Natural killer cell (primary cell): ENCODE results near the gene FARS2. TPM values are rescaled to one million over a fixed set of nuclear protein-coding genes. Genes with fewer than 3 reads are reported as not detected.

ENCODE experiments used
- ATAC-seq, 3 donors: fragments of 150-1000 bp in 2 of 3; fragments of 200-7000 bp in 1 of 3; cut with Tn5 transposase; 1 replicate in 1 of 3; 2 replicates in 2 of 3; pipeline ENCODE4 v1.10.0; 2021; ENCODE audit warnings: mild to moderate bottlenecking in 2 of 3, moderate library complexity in 2 of 3
- DNase-seq, 2 donors: peaks; one replicate each; pipeline versions ENCODE4 v3.0.0 to v3.0.0-alpha.2; 2013 to 2021; ENCODE audit warnings: mixed read lengths in 1 of 2
- H3K27ac ChIP-seq: one replicate; pipeline ENCODE4 v1.5.1; 2013; ENCODE audit warnings: mild to moderate bottlenecking, low read length
- H3K27me3 ChIP-seq: one replicate; pipeline ENCODE4 v1.6.1; 2013; ENCODE audit warnings: low read length; ENCODE audit not compliant: control insufficient read depth, insufficient read depth
- H3K36me3 ChIP-seq: one replicate; pipeline ENCODE4 v1.6.1; 2013; ENCODE audit warnings: low read length; ENCODE audit not compliant: control insufficient read depth, insufficient read depth
- H3K4me1 ChIP-seq: one replicate; pipeline ENCODE4 v1.6.1; 2013; ENCODE audit warnings: low read length; ENCODE audit not compliant: control insufficient read depth, insufficient read depth
- H3K4me3 ChIP-seq: one replicate; pipeline ENCODE4 v1.5.1; 2013; ENCODE audit warnings: low read length
- H3K9me3 ChIP-seq: one replicate; pipeline ENCODE4 v1.6.1; 2013; ENCODE audit warnings: low read length; ENCODE audit not compliant: control insufficient read depth, insufficient read depth
- H3K27ac Mint-ChIP-seq, 2 donors: one replicate each; pipeline ENCODE4 v1.8.0; 2022; ENCODE audit warnings: mild to moderate bottlenecking in 2 of 2, mixed read lengths in 2 of 2, moderate library complexity in 1 of 2
- H3K27me3 Mint-ChIP-seq, 2 donors: one replicate each; pipeline ENCODE4 v1.8.0; 2022; ENCODE audit warnings: low read depth in 2 of 2, mixed read lengths in 2 of 2
- H3K36me3 Mint-ChIP-seq: one replicate; pipeline ENCODE4 v1.8.0; 2022; ENCODE audit warnings: mixed read lengths
- H3K4me1 Mint-ChIP-seq, 2 donors: one replicate each; pipeline ENCODE4 v1.8.0; 2022; ENCODE audit warnings: mixed read lengths in 2 of 2
- H3K4me3 Mint-ChIP-seq: one replicate; pipeline ENCODE4 v1.8.0; 2022; ENCODE audit warnings: mild to moderate bottlenecking, moderate library complexity, mixed read lengths
- H3K9me3 Mint-ChIP-seq, 2 donors: one replicate each; pipeline ENCODE4 v1.8.0; 2022; ENCODE audit warnings: mixed read lengths in 2 of 2
- CTCF ChIP-seq: fragments of 200-600 bp; IDR thresholded peaks from one replicate; pipeline ENCODE4 v1.8.0; 2022; ENCODE audit warnings: antibody characterized with exemption
- WGBS: methylation state at CpG from one replicate; pipeline ENCODE4 v1.1.7; 2013; ENCODE audit warnings: missing lambda C conversion rate; ENCODE audit not compliant: insufficient coverage; 5-methylcytosine and 5-hydroxymethylcytosine counted together
- intact Hi-C: fragments of 100-400 bp; cut with micrococcal nuclease; formaldehyde crosslinking; loops from one replicate; pipeline ENCODE4 v1.14.2; 2022
- total RNA-seq, 4 donors: library from RNA; stranded (reverse); fragments of 120-200 nt in 1 of 4; gene quantifications; one replicate each; pipeline versions ENCODE4 v1.2.3 to v1.2.4, GENCODE V29; 2013 to 2022

The FARS2 gene
- total RNA-seq, 3 donors from 2014 or later (not counting 1 experiment from before 2014, with no cell fraction given): 15.3 to 24.8 (median 22.7) TPM

- intact Hi-C loops: no loop called here
- no peak for TF ChIP-seq CTCF
- DNase-seq: no peak
- Histone ChIP-seq H3K27ac (no peak overlapping the region), H3K27me3 (no peaks in the 10 kb centered on the region), H3K9me3 (no peaks in the 10 kb centered on the region), H3K4me1 (peaks cover 15% of the 10 kb centered on the region), H3K4me3 (no peak overlapping the region), H3K36me3 (no peaks in the 10 kb centered on the region)
- Mint-ChIP-seq H3K4me3 (no peak overlapping the region), H3K36me3 (no peaks in the 10 kb centered on the region), H3K9me3 (no peaks in the 10 kb centered on the region), H3K27me3 (no peaks in the 10 kb centered on the region), H3K4me1 (peaks cover 39 to 43% of the 10 kb centered on the region in 2 donors), H3K27ac (no peak overlapping the region)
- no peak for ATAC-seq
- 84% methylated on average over 9 of the region's 10 CpGs for WGBS
Observed at GRCh38 chr6:5622276-5623005, 361.1 kb downstream of the FARS2 start.

- no peaks in the 10 kb centered on the region for H3K9me3 Mint-ChIP-seq
- ATAC-seq (no peak), DNase-seq (no peak)
- H3K4me3 ChIP-seq: no peak overlapping the region
- no peak overlapping the region for H3K27ac Mint-ChIP-seq
- no peak overlapping the region for H3K27ac ChIP-seq
- H3K27me3 ChIP-seq: no peaks in the 10 kb centered on the region
- no peaks in the 10 kb centered on the region for H3K36me3 Mint-ChIP-seq
- intact Hi-C loops: no loop called here
- no peak for TF ChIP-seq CTCF
- no peaks in the 10 kb centered on the region for H3K27me3 Mint-ChIP-seq
- no peaks in the 10 kb centered on the region for H3K9me3 ChIP-seq
- no peak overlapping the region for H3K4me3 Mint-ChIP-seq
- H3K4me1 ChIP-seq: peaks cover 15% of the 10 kb centered on the region
- 97% methylated on average over 2 of the region's 2 CpGs for WGBS
- peaks cover 43 to 44% of the 10 kb centered on the region in 2 donors for H3K4me1 Mint-ChIP-seq
- no peaks in the 10 kb centered on the region for H3K36me3 ChIP-seq
Observed at GRCh38 chr6:5623769-5624168, 362.5 kb downstream of the FARS2 start.

GRCh38 chr6:5624256-5624655 lies 362.9 kb downstream of the FARS2 start:
- ATAC-seq (no peak), DNase-seq (no peak)
- Mint-ChIP-seq H3K27ac (no peak overlapping the region), H3K4me3 (no peak overlapping the region), H3K36me3 (no peaks in the 10 kb centered on the region), H3K27me3 (no peaks in the 10 kb centered on the region), H3K9me3 (no peaks in the 10 kb centered on the region), H3K4me1 (peaks cover 38 to 39% of the 10 kb centered on the region in 2 donors)
- peaks cover 11% of the 10 kb centered on the region for H3K4me1 ChIP-seq
- 90% methylated on average over 6 of the region's 6 CpGs for WGBS
- H3K27me3 ChIP-seq: no peaks in the 10 kb centered on the region
- no peaks in the 10 kb centered on the region for H3K9me3 ChIP-seq
- intact Hi-C loops: no loop called here
- TF ChIP-seq CTCF: no peak
- no peak overlapping the region for H3K4me3 ChIP-seq
- no peak overlapping the region for H3K27ac ChIP-seq
- no peaks in the 10 kb centered on the region for H3K36me3 ChIP-seq
